ENCODE results near the gene LILRB3.
"Not testable (repeated sequence)": the region's sequence is repeated elsewhere in the genome, so short reads cannot be mapped to it uniquely, and the experiment has no call there.

DNA sequence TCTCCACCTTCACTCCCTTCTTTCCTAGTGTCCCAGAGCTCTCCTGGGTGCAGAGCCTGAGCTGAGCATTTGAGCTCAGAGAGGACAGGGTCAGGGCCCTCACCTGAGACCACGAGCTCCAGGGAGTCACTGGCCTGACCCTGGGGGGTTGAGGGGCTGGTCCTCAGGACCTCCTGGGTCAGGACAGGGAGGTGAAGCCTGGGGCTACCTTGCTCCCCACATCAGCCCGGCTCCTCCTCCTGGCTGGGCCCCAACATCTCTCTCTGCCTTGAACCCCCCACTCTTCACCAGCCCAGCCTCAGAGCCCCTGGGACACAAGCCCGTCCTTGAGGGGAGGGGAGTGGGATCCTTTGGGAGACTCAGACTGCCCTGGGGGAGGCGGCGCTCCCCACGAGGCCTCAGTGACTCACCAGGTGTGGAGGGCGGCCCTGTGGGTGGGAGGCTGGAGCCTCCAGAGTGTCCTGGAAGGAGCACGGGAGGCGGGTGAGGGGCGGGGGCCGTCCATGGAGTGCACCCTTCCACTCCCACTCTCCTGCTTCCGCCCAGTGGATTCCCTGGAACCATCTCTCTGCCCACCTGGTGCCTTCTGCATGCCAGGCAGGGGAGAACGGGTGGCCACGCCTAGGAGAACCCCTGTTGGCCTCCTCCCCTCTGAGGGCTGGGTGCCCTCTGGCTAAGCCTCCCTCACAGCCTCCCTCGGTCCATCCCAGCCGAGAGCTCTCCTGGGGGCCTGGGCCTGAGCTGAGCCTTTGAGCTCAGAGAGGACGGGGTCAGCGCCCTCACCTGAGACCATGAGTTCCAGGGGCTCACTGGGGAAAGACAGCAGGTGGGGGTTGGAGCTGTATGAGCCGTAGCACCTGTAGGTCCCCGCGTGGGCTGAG is 16.9 kb upstream of the LILRB3 start:
- TF ChIP-seq, protein P1, sequence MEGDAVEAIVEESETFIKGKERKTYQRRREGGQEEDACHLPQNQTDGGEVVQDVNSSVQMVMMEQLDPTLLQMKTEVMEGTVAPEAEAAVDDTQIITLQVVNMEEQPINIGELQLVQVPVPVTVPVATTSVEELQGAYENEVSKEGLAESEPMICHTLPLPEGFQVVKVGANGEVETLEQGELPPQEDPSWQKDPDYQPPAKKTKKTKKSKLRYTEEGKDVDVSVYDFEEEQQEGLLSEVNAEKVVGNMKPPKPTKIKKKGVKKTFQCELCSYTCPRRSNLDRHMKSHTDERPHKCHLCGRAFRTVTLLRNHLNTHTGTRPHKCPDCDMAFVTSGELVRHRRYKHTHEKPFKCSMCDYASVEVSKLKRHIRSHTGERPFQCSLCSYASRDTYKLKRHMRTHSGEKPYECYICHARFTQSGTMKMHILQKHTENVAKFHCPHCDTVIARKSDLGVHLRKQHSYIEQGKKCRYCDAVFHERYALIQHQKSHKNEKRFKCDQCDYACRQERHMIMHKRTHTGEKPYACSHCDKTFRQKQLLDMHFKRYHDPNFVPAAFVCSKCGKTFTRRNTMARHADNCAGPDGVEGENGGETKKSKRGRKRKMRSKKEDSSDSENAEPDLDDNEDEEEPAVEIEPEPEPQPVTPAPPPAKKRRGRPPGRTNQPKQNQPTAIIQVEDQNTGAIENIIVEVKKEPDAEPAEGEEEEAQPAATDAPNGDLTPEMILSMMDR (IDR thresholded peaks at IDR 0.05), result not testable (repeated sequence)
- TF ChIP-seq POLR2A (IDR thresholded peaks at IDR 0.05), result not testable (repeated sequence)
